GM19035 (cell line): ENCODE data around the gene OR2C1.

Experiments
- ATAC-seq: cut with Tn5 transposase; IDR thresholded peaks from one replicate; pipeline ENCODE4 v1.9.1; 2021; ENCODE audit not compliant: unreplicated experiment

OR2C1 gene

GRCh38 chr16:3389663-3390338 is 34.1 kb downstream of the OR2C1 start:
- no peak for ATAC-seq

- no peak for ATAC-seq
Observed at GRCh38 chr16:3400446-3400778, 44.7 kb downstream of the OR2C1 start.

- peak; percentile 94 for ATAC-seq
Observed at GRCh38 chr16:3400779-3401688, 45.3 kb downstream of the OR2C1 start, which contains the start of the genes ZNF174 and ZSCAN32. Gene ZNF174, plus strand, starts transcription at chr16:3401215. Its CDS starts 790 bp downstream, at chr16:3402005. Gene ZSCAN32, minus strand, starts transcription at chr16:3401004. Its CDS starts 3,447 bp downstream, at chr16:3397557.

- no peak for ATAC-seq
Observed at GRCh38 chr16:3401719-3402397, 46.2 kb downstream of the OR2C1 start.
